Hepatocyte (in vitro differentiated cells): ENCODE measurements around the gene ABCC12. TPM values are rescaled to one million over a fixed set of nuclear protein-coding genes. Genes with fewer than 3 reads are reported as not detected.

Source experiments
- DNase-seq: peaks from one replicate; pipeline ENCODE4 v3.0.0-alpha.2; 2016; ENCODE audit warnings: low spot score
- H2AFZ ChIP-seq: fragments of 200-600 bp; sonication (generic); 2 replicates; pipeline ENCODE4 v1.6.0; 2016; ENCODE audit warnings: antibody characterized with exemption, mild to moderate bottlenecking
- H3K27ac ChIP-seq: fragments of 200-600 bp; sonication (generic); 2 replicates; pipeline ENCODE4 v1.5.1; 2016; ENCODE audit warnings: mild to moderate bottlenecking
- H3K27me3 ChIP-seq: fragments of 200-600 bp; sonication (generic); 2 replicates; pipeline ENCODE4 v1.6.1; 2016
- H3K36me3 ChIP-seq: fragments of 200-600 bp; sonication (generic); replicated peaks from 2 replicates; pipeline ENCODE4 v1.5.1; 2016; ENCODE audit warnings: low read depth; ENCODE audit not compliant: insufficient read depth
- H3K4me1 ChIP-seq: fragments of 200-600 bp; sonication (generic); 2 replicates; pipeline ENCODE4 v1.5.1; 2016; ENCODE audit warnings: mild to moderate bottlenecking, moderate library complexity; ENCODE audit not compliant: insufficient read depth
- H3K4me2 ChIP-seq: fragments of 200-600 bp; sonication (generic); 2 replicates; pipeline ENCODE4 v1.6.0; 2016
- H3K4me3 ChIP-seq: fragments of 200-600 bp; sonication (generic); 2 replicates; pipeline ENCODE4 v1.5.1; 2016; ENCODE audit warnings: mild to moderate bottlenecking
- H3K79me2 ChIP-seq: fragments of 200-600 bp; sonication (generic); 2 replicates; pipeline ENCODE4 v1.6.0; 2017; ENCODE audit warnings: mild to moderate bottlenecking
- H3K9me2 ChIP-seq: fragments of 200-600 bp; sonication (generic); replicated peaks from 2 replicates; pipeline ENCODE4 v1.6.0; 2017; ENCODE audit warnings: mild to moderate bottlenecking; ENCODE audit not compliant: insufficient read depth
- H3K9me3 ChIP-seq: fragments of 200-600 bp; sonication (generic); 2 replicates; pipeline ENCODE4 v1.5.1; 2016; ENCODE audit warnings: low read depth, mild to moderate bottlenecking
- H4K20me1 ChIP-seq: fragments of 200-600 bp; sonication (generic); 2 replicates; pipeline ENCODE4 v1.6.0; 2016; ENCODE audit warnings: mild to moderate bottlenecking; ENCODE audit not compliant: insufficient read depth, poor library complexity, severe bottlenecking
- EZH2 ChIP-seq: fragments of 200-600 bp; sonication (generic); IDR thresholded peaks from 2 replicates; pipeline ENCODE4 v1.6.1; 2016; ENCODE audit warnings: antibody characterized with exemption, mild to moderate bottlenecking, borderline replicate concordance
- EZH2phosphoT487 ChIP-seq: fragments of 200-600 bp; sonication (generic); IDR thresholded peaks from one replicate; pipeline ENCODE4 v1.6.1; 2018; ENCODE audit warnings: antibody characterized with exemption, mild to moderate bottlenecking, low read depth, moderate library complexity; ENCODE audit not compliant: unreplicated experiment, severe bottlenecking
- WGBS: methylation state at CpG from one replicate; pipeline ENCODE4 v1.1.6; 2016; ENCODE audit warnings: low lambda C conversion rate; ENCODE audit errors: missing lambda C conversion rate; 5-methylcytosine and 5-hydroxymethylcytosine counted together
- polyA plus RNA-seq: library from polyadenylated mRNA; unstranded; fragments of >200 nt; fragmentation: Nextera tagmentation; extraction: Ambion mirVana; gene quantifications from 2 replicates; pipeline ENCODE4 v1.2.1, GENCODE V29; 2016
- total RNA-seq: library from RNA; depleted of rRNA; stranded (reverse); fragments of >200 nt; gene quantifications from 2 replicates; pipeline ENCODE4 v1.2.3, GENCODE V29; 2014
- TF ChIP-seq, protein P1 (sequence below): fragments of 200-600 bp; sonication (generic); IDR thresholded peaks from 2 replicates; pipeline ENCODE4 v1.5.1; 2016; ENCODE audit warnings: antibody characterized with exemption, mild to moderate bottlenecking; ENCODE audit not compliant: poor library complexity

Gene ABCC12
- total and polyA plus RNA-seq, 2 experiments from 2014 or later = not detected

DNA sequence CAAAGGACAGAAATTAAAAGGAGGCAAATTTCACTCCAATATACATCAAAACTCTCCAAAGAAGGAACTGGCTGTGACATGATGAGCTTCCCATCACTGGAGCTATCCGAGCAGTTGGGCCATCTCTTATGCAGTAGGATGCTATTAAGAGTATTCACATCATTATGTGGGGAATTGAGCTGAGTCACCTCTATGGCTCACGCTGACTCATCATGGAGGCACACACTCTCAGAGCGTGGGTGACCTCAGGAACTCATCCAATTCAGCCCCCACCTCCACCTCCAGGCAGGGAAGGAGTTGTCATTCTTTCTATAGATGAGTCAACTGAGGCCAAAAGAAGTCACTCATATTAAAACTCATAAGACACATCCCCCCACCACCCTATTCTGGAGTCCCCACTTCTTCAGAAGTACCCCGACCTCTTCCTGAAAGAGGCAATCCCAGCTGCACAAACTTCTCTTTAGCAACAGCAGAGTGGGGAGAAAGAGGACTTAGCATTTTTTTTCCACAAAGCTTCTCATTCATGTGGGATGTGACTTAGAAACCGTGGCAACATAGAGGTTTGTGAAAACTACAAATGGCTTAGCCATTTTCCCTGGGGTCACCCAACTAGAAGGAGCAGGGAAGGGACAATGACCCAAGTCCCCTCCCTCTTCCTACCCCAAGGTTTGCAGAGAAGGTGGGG lies 32.5 kb downstream of the ABCC12 start:
- no peak for TF ChIP-seq EZH2phosphoT487
- no peak overlapping the region for H2AFZ ChIP-seq
- no peaks in the 10 kb centered on the region for H3K4me1 ChIP-seq
- no peaks in the 10 kb centered on the region for H3K9me2 ChIP-seq
- no peaks in the 10 kb centered on the region for H3K36me3 ChIP-seq
- H3K4me2 ChIP-seq = no peak overlapping the region
- no peaks in the 10 kb centered on the region for H3K27me3 ChIP-seq
- H3K9me3 ChIP-seq = no peaks in the 10 kb centered on the region
- no peak overlapping the region for H3K27ac ChIP-seq
- H3K79me2 ChIP-seq = no peaks in the 10 kb centered on the region
- 80% methylated on average over 5 of the region's 5 CpGs for WGBS
- DNase-seq = peak; percentile 63
- no peak overlapping the region for H3K4me3 ChIP-seq
- no peaks in the 10 kb centered on the region for H4K20me1 ChIP-seq

GRCh38 chr16:48121276-48121675 lies 34.5 kb downstream of the ABCC12 start:
- no peaks in the 10 kb centered on the region for H3K79me2 ChIP-seq
- no peaks in the 10 kb centered on the region for H3K9me3 ChIP-seq
- H4K20me1 ChIP-seq = no peaks in the 10 kb centered on the region
- H3K27me3 ChIP-seq = no peaks in the 10 kb centered on the region
- WGBS = 91% methylated on average over 5 of the region's 5 CpGs
- H3K4me3 ChIP-seq = no peak overlapping the region
- H2AFZ ChIP-seq = no peak overlapping the region
- DNase-seq = no peak
- H3K36me3 ChIP-seq = no peaks in the 10 kb centered on the region
- TF ChIP-seq, protein P1, sequence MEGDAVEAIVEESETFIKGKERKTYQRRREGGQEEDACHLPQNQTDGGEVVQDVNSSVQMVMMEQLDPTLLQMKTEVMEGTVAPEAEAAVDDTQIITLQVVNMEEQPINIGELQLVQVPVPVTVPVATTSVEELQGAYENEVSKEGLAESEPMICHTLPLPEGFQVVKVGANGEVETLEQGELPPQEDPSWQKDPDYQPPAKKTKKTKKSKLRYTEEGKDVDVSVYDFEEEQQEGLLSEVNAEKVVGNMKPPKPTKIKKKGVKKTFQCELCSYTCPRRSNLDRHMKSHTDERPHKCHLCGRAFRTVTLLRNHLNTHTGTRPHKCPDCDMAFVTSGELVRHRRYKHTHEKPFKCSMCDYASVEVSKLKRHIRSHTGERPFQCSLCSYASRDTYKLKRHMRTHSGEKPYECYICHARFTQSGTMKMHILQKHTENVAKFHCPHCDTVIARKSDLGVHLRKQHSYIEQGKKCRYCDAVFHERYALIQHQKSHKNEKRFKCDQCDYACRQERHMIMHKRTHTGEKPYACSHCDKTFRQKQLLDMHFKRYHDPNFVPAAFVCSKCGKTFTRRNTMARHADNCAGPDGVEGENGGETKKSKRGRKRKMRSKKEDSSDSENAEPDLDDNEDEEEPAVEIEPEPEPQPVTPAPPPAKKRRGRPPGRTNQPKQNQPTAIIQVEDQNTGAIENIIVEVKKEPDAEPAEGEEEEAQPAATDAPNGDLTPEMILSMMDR = no peak
- TF ChIP-seq EZH2 = no peak
- H3K27ac ChIP-seq = no peak overlapping the region
- no peak overlapping the region for H3K4me2 ChIP-seq
- no peaks in the 10 kb centered on the region for H3K9me2 ChIP-seq
- H3K4me1 ChIP-seq = no peaks in the 10 kb centered on the region

DNA sequence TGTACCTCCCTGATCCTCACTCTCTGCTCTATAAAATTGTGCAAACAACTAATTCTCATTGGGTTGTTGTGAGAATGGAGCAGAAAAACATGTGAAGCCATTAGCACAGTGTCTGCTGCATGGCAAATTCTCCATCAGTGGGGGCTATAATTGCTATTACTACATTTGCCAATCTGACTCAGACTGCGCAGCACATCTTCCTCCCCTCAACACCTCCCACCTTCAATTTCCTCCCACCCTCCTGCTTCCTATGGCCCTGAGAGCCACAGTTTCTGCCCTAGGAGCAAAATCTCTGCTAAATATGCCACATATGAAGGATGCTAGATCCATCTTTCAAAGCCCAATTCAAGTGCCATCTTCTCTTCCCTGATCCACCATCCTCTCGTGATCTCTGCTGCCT lies 37.0 kb downstream of the ABCC12 start:
- H4K20me1 ChIP-seq = no peaks in the 10 kb centered on the region
- H3K27me3 ChIP-seq = no peaks in the 10 kb centered on the region
- H3K4me2 ChIP-seq = no peak overlapping the region
- no peaks in the 10 kb centered on the region for H3K4me1 ChIP-seq
- H3K9me3 ChIP-seq = no peaks in the 10 kb centered on the region
- DNase-seq = no peak
- H3K36me3 ChIP-seq = no peaks in the 10 kb centered on the region
- no peak for TF ChIP-seq EZH2phosphoT487
- TF ChIP-seq, protein P1 = no peak
- no peak for TF ChIP-seq EZH2
- no peaks in the 10 kb centered on the region for H3K9me2 ChIP-seq
- no peak overlapping the region for H2AFZ ChIP-seq
- H3K4me3 ChIP-seq = no peak overlapping the region
- WGBS = 96% methylated on average over 2 of the region's 2 CpGs
- no peak overlapping the region for H3K27ac ChIP-seq
- H3K79me2 ChIP-seq = no peaks in the 10 kb centered on the region

DNA sequence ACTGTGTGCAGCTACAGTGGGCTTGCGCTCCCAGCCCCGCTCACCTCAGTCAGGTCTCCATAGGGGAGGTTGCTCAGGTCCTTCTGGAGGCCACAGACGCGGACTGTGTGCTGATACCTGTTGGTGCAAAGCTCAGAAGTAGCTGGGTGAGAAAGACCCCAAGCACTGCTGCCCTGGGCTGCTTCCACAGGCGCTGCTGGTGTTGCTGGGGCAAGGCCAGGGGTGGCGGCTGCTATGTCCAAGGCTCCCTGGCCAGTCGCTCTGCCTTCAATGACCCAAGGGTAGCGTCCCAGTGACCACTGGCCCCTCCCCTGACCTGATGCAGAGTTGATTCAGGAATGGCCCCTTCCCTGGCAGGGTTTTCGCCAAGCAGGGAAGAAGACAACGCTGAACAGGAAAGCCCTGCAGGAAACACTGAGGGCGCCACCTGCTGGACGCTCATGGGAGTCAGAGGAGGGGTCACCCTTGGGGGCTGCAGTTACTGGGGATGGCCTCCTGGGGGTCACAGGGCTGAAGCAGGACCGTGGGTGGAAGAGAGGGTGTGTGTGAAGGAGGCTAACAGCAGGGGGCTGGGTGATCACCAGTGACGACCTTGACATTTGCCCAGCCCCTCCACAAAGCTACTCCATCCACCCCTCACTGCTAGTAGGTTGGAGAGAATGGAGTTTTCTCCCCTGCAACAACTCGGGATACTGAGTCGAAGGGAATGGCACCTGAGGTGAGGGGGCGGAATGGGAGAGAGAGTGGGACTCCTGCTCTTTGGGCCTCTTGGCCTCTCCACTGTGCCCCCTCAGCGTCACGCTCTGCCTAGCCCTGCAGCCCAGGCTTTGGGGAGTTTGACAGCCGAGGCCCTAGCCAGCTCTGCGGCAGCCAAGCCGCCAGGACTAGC lies 38.3 kb downstream of the ABCC12 start:
- Histone ChIP-seq H3K36me3 (no peaks in the 10 kb centered on the region), H4K20me1 (no peaks in the 10 kb centered on the region), H3K4me1 (no peaks in the 10 kb centered on the region), H3K27ac (no peak overlapping the region), H3K9me3 (no peaks in the 10 kb centered on the region), H3K27me3 (no peaks in the 10 kb centered on the region), H3K9me2 (no peaks in the 10 kb centered on the region), H2AFZ (no peak overlapping the region), H3K4me3 (no peak overlapping the region), H3K79me2 (no peaks in the 10 kb centered on the region), H3K4me2 (no peak overlapping the region)
- 67% methylated on average over 22 of the region's 22 CpGs for WGBS
- DNase-seq = peak; percentile 64
- TF ChIP-seq, protein P1 = peak; percentile 68
- TF ChIP-seq EZH2 = no peak
